Measurements from ENCODE around the gene HOXA5. TPM values are rescaled to one million over a fixed set of nuclear protein-coding genes. Genes with fewer than 3 reads are reported as not detected.

Gene HOXA5
- total RNA-seq, 1 experiment from 2014 or later: 10.6 TPM

- no TSS peak for BruUV-seq (replicated peaks)
- no peak for TF ChIP-seq CTCF (IDR thresholded peaks at IDR 0.05; ENCODE audit: unreplicated experiment)
- H3K36me3 Mint-ChIP-seq (ENCODE audit: insufficient read depth, unreplicated experiment): peaks cover 14% of the 10 kb centered on the region
- H3K9me3 Mint-ChIP-seq (ENCODE audit: low read depth, unreplicated experiment): no peaks in the 10 kb centered on the region
- no peak overlapping the region for H3K27ac Mint-ChIP-seq (ENCODE audit: unreplicated experiment)
- no peak for DNase-seq
- H3K27me3 Mint-ChIP-seq (ENCODE audit: unreplicated experiment): peaks cover 35% of the 10 kb centered on the region
- H3K4me3 Mint-ChIP-seq (ENCODE audit: low read depth, unreplicated experiment): no peak overlapping the region
- intact Hi-C loops (cut with micrococcal nuclease; ENCODE audit: unreplicated experiment): no loop called here
- H3K4me1 Mint-ChIP-seq (ENCODE audit: low read depth, unreplicated experiment): peaks cover 11% of the 10 kb centered on the region
- CTCF ChIA-PET: no interaction called here
Measured at GRCh38 chr7:27155816-27156507, 12.5 kb upstream of the HOXA5 start.

- H3K36me3 Mint-ChIP-seq (ENCODE audit: insufficient read depth, unreplicated experiment): peaks cover 18% of the 10 kb centered on the region
- no peak overlapping the region for H3K27ac Mint-ChIP-seq (ENCODE audit: unreplicated experiment)
- CTCF ChIA-PET: no interaction called here
- no peak overlapping the region for H3K4me3 Mint-ChIP-seq (ENCODE audit: low read depth, unreplicated experiment)
- H3K4me1 Mint-ChIP-seq (ENCODE audit: low read depth, unreplicated experiment): peaks cover 11% of the 10 kb centered on the region
- TF ChIP-seq CTCF (IDR thresholded peaks at IDR 0.05; ENCODE audit: unreplicated experiment): no peak
- H3K9me3 Mint-ChIP-seq (ENCODE audit: low read depth, unreplicated experiment): no peaks in the 10 kb centered on the region
- peaks cover 36% of the 10 kb centered on the region for H3K27me3 Mint-ChIP-seq (ENCODE audit: unreplicated experiment)
- DNase-seq: no peak
- intact Hi-C loops (cut with micrococcal nuclease; ENCODE audit: unreplicated experiment): loop anchor here (5.0 kb wide), 1 partner anchor 1263 kb away; no protein-coding TSS in a partner anchor
- no TSS peak for BruUV-seq (replicated peaks)
Measured at GRCh38 chr7:27154901-27155815, 11.7 kb upstream of the HOXA5 start.

- Mint-ChIP-seq H3K4me3 (ENCODE audit: low read depth, unreplicated experiment) (no peak overlapping the region), H3K9me3 (ENCODE audit: low read depth, unreplicated experiment) (no peaks in the 10 kb centered on the region), H3K27me3 (ENCODE audit: unreplicated experiment) (peaks cover 36% of the 10 kb centered on the region), H3K36me3 (ENCODE audit: insufficient read depth, unreplicated experiment) (peaks cover 24% of the 10 kb centered on the region), H3K4me1 (ENCODE audit: low read depth, unreplicated experiment) (peaks cover 11% of the 10 kb centered on the region), H3K27ac (ENCODE audit: unreplicated experiment) (no peak overlapping the region)
- TF ChIP-seq CTCF (IDR thresholded peaks at IDR 0.05; ENCODE audit: unreplicated experiment): no peak
- DNase-seq: no peak
- CTCF ChIA-PET: no interaction called here
- no TSS peak for BruUV-seq (replicated peaks)
- intact Hi-C loops (cut with micrococcal nuclease; ENCODE audit: unreplicated experiment): loop anchor here (5.0 kb wide), 1 partner anchor 1262 kb away; no protein-coding TSS in a partner anchor
Measured at GRCh38 chr7:27154369-27154768, 10.9 kb upstream of the HOXA5 start.

- Mint-ChIP-seq H3K27me3 (ENCODE audit: unreplicated experiment) (peaks cover 36% of the 10 kb centered on the region), H3K4me1 (ENCODE audit: low read depth, unreplicated experiment) (peaks cover 11% of the 10 kb centered on the region), H3K27ac (ENCODE audit: unreplicated experiment) (no peak overlapping the region), H3K36me3 (ENCODE audit: insufficient read depth, unreplicated experiment) (peaks cover 29% of the 10 kb centered on the region), H3K9me3 (ENCODE audit: low read depth, unreplicated experiment) (no peaks in the 10 kb centered on the region), H3K4me3 (ENCODE audit: low read depth, unreplicated experiment) (no peak overlapping the region)
- intact Hi-C loops (cut with micrococcal nuclease; ENCODE audit: unreplicated experiment): loop anchor here (5.0 kb wide), 1 partner anchor 1261 kb away; no protein-coding TSS in a partner anchor
- BruUV-seq (replicated peaks): no TSS peak
- DNase-seq: no peak
- TF ChIP-seq CTCF (IDR thresholded peaks at IDR 0.05; ENCODE audit: unreplicated experiment): no peak
- CTCF ChIA-PET: no interaction called here
Measured at GRCh38 chr7:27153526-27153925, 10.0 kb upstream of the HOXA5 start.

All from Calu3 (cell line).